Trophoblast cell (in vitro differentiated cells and primary cell): ENCODE measurements around the gene MAGEA12.
"Not testable (repeated sequence)": the region's sequence is repeated elsewhere in the genome, so short reads cannot be mapped to it uniquely, and the experiment has no call there.

Source experiments
- DNase-seq, 2 donors: peaks; one replicate each; pipeline ENCODE4 v3.0.0-alpha.2; 2016
- H2AFZ ChIP-seq: 2 replicates; pipeline ENCODE4 v1.6.1; 2013; ENCODE audit warnings: low read length, moderate library complexity, mild to moderate bottlenecking; ENCODE audit not compliant: insufficient read depth, poor library complexity
- H2AK5ac ChIP-seq: 2 replicates; pipeline ENCODE4 v1.6.1; 2013; ENCODE audit warnings: mild to moderate bottlenecking, low read length
- H2BK120ac ChIP-seq: 2 replicates; pipeline ENCODE4 v1.6.1; 2013; ENCODE audit warnings: low read length, mild to moderate bottlenecking, moderate library complexity; ENCODE audit not compliant: insufficient read depth, poor library complexity
- H2BK12ac ChIP-seq: 2 replicates; pipeline ENCODE4 v1.6.1; 2013; ENCODE audit warnings: mild to moderate bottlenecking, low read length, moderate library complexity
- H2BK5ac ChIP-seq: 2 replicates; pipeline ENCODE4 v1.6.1; 2013; ENCODE audit warnings: low read length, low read depth, moderate library complexity, mild to moderate bottlenecking; ENCODE audit not compliant: poor library complexity
- H3K14ac ChIP-seq: 2 replicates; pipeline ENCODE4 v1.6.1; 2013; ENCODE audit warnings: mild to moderate bottlenecking, low read length
- H3K18ac ChIP-seq: 2 replicates; pipeline ENCODE4 v1.6.1; 2013; ENCODE audit warnings: mild to moderate bottlenecking, low read length
- H3K23ac ChIP-seq: 2 replicates; pipeline ENCODE4 v1.6.1; 2013; ENCODE audit warnings: low read length
- H3K27ac ChIP-seq: 2 replicates; pipeline ENCODE4 v1.5.1; 2013; ENCODE audit warnings: low read depth, mild to moderate bottlenecking, inconsistent platforms, low read length, moderate library complexity
- H3K27me3 ChIP-seq: 2 replicates; pipeline ENCODE4 v1.6.1; 2013; ENCODE audit warnings: inconsistent platforms, mild to moderate bottlenecking, low read length, moderate library complexity; ENCODE audit not compliant: insufficient read depth
- H3K36me3 ChIP-seq, 2 experiments: 1 replicate in 1 of 2; 2 replicates in 1 of 2; pipeline ENCODE4 v1.6.1; 2013; ENCODE audit warnings: low read length in 2 of 2, mild to moderate bottlenecking in 2 of 2, moderate library complexity in 1 of 2; ENCODE audit not compliant: insufficient read depth in 2 of 2, control insufficient read depth in 1 of 2
- H3K4ac ChIP-seq: 2 replicates; pipeline ENCODE4 v1.6.1; 2013; ENCODE audit warnings: low read depth, mild to moderate bottlenecking, low read length, moderate library complexity
- H3K4me1 ChIP-seq, 2 experiments: 1 replicate in 1 of 2; 2 replicates in 1 of 2; pipeline ENCODE4 v1.6.1; 2013; ENCODE audit warnings: low read length in 2 of 2, mild to moderate bottlenecking in 2 of 2, moderate library complexity in 1 of 2; ENCODE audit not compliant: insufficient read depth in 2 of 2, control insufficient read depth in 1 of 2
- H3K4me2 ChIP-seq: 2 replicates; pipeline ENCODE4 v1.6.1; 2013; ENCODE audit warnings: inconsistent platforms, mild to moderate bottlenecking, low read length, moderate library complexity
- H3K4me3 ChIP-seq: 2 replicates; pipeline ENCODE4 v1.5.1; 2013; ENCODE audit warnings: mild to moderate bottlenecking, low read depth, low read length, inconsistent platforms
- H3K79me1 ChIP-seq: one replicate; pipeline ENCODE4 v1.6.1; 2013; ENCODE audit warnings: low read length
- H3K79me2 ChIP-seq: 2 replicates; pipeline ENCODE4 v1.6.1; 2013; ENCODE audit warnings: low read length, mild to moderate bottlenecking; ENCODE audit not compliant: control insufficient read depth, insufficient read depth, poor library complexity
- H3K9ac ChIP-seq: 2 replicates; pipeline ENCODE4 v1.6.1; 2013; ENCODE audit warnings: mild to moderate bottlenecking, low read length
- H3K9me3 ChIP-seq: 2 replicates; pipeline ENCODE4 v1.6.1; 2013; ENCODE audit warnings: low read depth, mild to moderate bottlenecking, control low read depth, inconsistent platforms, low read length; ENCODE audit not compliant: insufficient read depth
- H4K12ac ChIP-seq: 2 replicates; pipeline ENCODE4 v1.6.1; 2013; ENCODE audit warnings: low read depth, mild to moderate bottlenecking, low read length, moderate library complexity
- H4K8ac ChIP-seq: 2 replicates; pipeline ENCODE4 v1.6.1; 2013; ENCODE audit warnings: low read depth, mild to moderate bottlenecking, low read length, moderate library complexity
- H4K91ac ChIP-seq: one replicate; pipeline ENCODE4 v1.6.1; 2013; ENCODE audit warnings: low read depth, mild to moderate bottlenecking, low read length, moderate library complexity
- WGBS: extraction: QIAGEN DNeasy Blood & Tissue Kit; methylation state at CpG from one replicate; pipeline ENCODE4 v1.1.7; 2013; ENCODE audit warnings: missing lambda C conversion rate; ENCODE audit not compliant: insufficient read length, insufficient coverage; ENCODE audit errors: extremely low coverage; 5-methylcytosine and 5-hydroxymethylcytosine counted together

MAGEA12 gene

DNA sequence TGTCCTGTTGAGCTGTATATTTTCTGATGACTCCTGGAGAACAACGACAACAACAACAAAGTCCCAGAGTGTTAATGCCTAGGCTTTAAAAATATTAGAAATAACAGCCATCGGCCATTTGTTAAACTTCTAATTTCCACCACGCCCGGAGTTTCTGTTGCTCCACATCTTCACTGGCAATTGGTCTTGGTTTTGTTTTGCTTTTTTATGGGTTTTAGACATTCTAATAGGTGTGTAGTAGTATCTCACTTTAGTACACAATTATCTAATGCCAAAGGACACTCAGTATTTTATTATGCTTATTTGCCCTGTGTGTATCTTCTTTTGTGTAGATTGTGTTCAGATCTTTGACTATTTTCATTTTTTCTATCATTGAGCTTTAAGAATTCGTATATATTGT is 5.0 kb downstream of the MAGEA12 start:
- Histone ChIP-seq H3K27me3 (no peaks in the 10 kb centered on the region), H3K9ac (no peak overlapping the region), H3K18ac (no peak overlapping the region), H3K4me2 (no peak overlapping the region), H2AFZ (no peak overlapping the region), H3K79me1 (no peaks in the 10 kb centered on the region), H3K23ac (no peak overlapping the region), H2BK120ac (no peak overlapping the region), H3K79me2 (no peaks in the 10 kb centered on the region), H4K12ac (no peak overlapping the region), H2BK5ac (no peak overlapping the region), H4K8ac (no peak overlapping the region), H2BK12ac (no peak overlapping the region), H3K27ac (no peak overlapping the region), H4K91ac (no peak overlapping the region), H3K4me1 (no peaks in the 10 kb centered on the region), H3K9me3 (no peaks in the 10 kb centered on the region), H3K4me3 (no peak overlapping the region), H2AK5ac (no peak overlapping the region), H3K14ac (no peak overlapping the region), H3K36me3 (no peaks in the 10 kb centered on the region), H3K4ac (no peak overlapping the region)
- DNase-seq = no peak
- no CpG with 5 or more reads among the region's 5 CpGs for WGBS

- not testable (repeated sequence) for H3K18ac ChIP-seq, H3K23ac ChIP-seq, H3K9ac ChIP-seq, H3K4me2 ChIP-seq, H3K4me3 ChIP-seq, H3K14ac ChIP-seq, H2BK5ac ChIP-seq, H3K9me3 ChIP-seq, H3K4ac ChIP-seq, DNase-seq, H3K27ac ChIP-seq, H4K91ac ChIP-seq, H2BK12ac ChIP-seq, H2BK120ac ChIP-seq, H3K79me1 ChIP-seq, H2AFZ ChIP-seq, H4K8ac ChIP-seq, H4K12ac ChIP-seq, H2AK5ac ChIP-seq, H3K36me3 ChIP-seq, H3K79me2 ChIP-seq, H3K4me1 ChIP-seq, H3K27me3 ChIP-seq
- WGBS = no CpG with 5 or more reads among the region's 35 CpGs
Observed at GRCh38 chrX:152753686-152754650, 20.4 kb downstream of the MAGEA12 start, which contains the start of gene MAGEA2. MAGEA2 (minus strand) TSS chrX:152753842; CDS start chrX:152751363, 2,479 bp downstream.

DNA sequence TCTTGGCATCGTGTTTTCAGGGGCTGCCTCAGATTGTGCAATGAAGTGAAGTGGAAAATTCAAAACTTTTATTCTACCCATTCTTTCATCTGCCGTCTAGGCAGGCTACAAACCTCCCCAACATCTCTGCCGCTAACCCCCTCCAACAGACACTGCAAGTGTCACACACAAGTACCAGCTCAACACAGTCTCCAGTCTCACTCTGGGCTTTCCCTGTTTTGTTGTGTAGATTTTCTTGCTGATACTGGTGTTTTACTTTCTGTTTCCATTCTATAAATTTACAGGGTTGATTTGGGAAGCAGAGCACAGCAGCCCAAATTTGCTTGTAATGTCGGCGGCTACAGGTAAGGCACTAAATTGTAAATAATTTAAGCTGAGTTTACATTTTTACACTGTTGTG is 21.3 kb downstream of the MAGEA12 start:
- H3K4me1 ChIP-seq, H4K12ac ChIP-seq, H3K9ac ChIP-seq, H3K4me3 ChIP-seq, H3K79me1 ChIP-seq, DNase-seq, H2BK5ac ChIP-seq, H2AFZ ChIP-seq, H3K23ac ChIP-seq, H4K8ac ChIP-seq, H2BK120ac ChIP-seq, H3K9me3 ChIP-seq, H3K18ac ChIP-seq, H3K4me2 ChIP-seq, H2BK12ac ChIP-seq, H3K36me3 ChIP-seq, H3K4ac ChIP-seq, H4K91ac ChIP-seq, H2AK5ac ChIP-seq, H3K27me3 ChIP-seq, H3K79me2 ChIP-seq, H3K14ac ChIP-seq, H3K27ac ChIP-seq: not testable (repeated sequence)
- no CpG with 5 or more reads among the region's 5 CpGs for WGBS

DNA sequence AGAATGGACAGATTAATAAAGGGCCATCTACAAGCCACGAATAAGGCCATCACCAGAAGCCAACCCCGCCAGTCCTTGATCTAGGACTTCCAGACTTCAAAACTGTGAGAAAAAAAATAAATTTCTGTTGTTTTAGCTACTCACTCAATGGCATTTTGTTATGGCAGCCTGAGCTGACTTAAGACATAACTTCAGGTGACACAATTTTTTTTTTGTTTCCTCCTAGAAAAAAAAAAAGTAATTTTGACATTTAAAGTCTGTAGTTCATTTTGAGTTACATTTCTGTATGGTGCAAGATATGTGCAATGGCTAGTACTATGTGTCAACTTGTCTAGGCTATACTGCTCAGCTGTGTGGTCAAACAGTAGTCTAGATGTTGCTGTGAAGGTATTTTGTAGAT is 25.4 kb downstream of the MAGEA12 start, which contains the start of gene CSAG3:
TSS of gene CSAG3 (plus strand) at position 301 of the 400 bp plus-strand sequence.
- not testable (repeated sequence) for H3K4me2 ChIP-seq, H2AFZ ChIP-seq, H3K27me3 ChIP-seq, H2BK120ac ChIP-seq, H3K18ac ChIP-seq, H3K36me3 ChIP-seq, H3K14ac ChIP-seq, DNase-seq, H3K4me1 ChIP-seq, H3K79me1 ChIP-seq, H2BK5ac ChIP-seq, H3K23ac ChIP-seq, H3K9me3 ChIP-seq, H3K4me3 ChIP-seq, H4K12ac ChIP-seq, H4K91ac ChIP-seq, H3K4ac ChIP-seq, H3K9ac ChIP-seq, H4K8ac ChIP-seq, H3K27ac ChIP-seq, H2AK5ac ChIP-seq, H3K79me2 ChIP-seq, H2BK12ac ChIP-seq
- no CpG with 5 or more reads among the region's 2 CpGs for WGBS
